Mesendoderm (in vitro differentiated cells): ENCODE data around the gene APBA1.
A peak's percentile ranks its signal among the peaks of the same experiment; 100 is the strongest.

Source experiments
- DNase-seq: peaks from one replicate; pipeline ENCODE4 v3.0.0; 2013
- H2AK5ac ChIP-seq: 2 replicates; pipeline ENCODE4 v1.6.1; 2013; ENCODE audit warnings: low read length, inconsistent platforms
- H2BK120ac ChIP-seq: 2 replicates; pipeline ENCODE4 v1.6.1; 2013; ENCODE audit warnings: low read depth, mild to moderate bottlenecking, low read length, moderate library complexity, mixed read lengths
- H2BK15ac ChIP-seq: replicated peaks from 2 replicates; pipeline ENCODE4 v1.6.1; 2013; ENCODE audit warnings: low read depth, mild to moderate bottlenecking, moderate library complexity
- H2BK5ac ChIP-seq: 2 replicates; pipeline ENCODE4 v1.6.1; 2013; ENCODE audit warnings: low read length, inconsistent platforms
- H3K18ac ChIP-seq: 2 replicates; pipeline ENCODE4 v1.6.1; 2013; ENCODE audit warnings: mild to moderate bottlenecking, low read length, mixed read lengths
- H3K23ac ChIP-seq: one replicate; pipeline ENCODE4 v1.6.1; 2013; ENCODE audit warnings: low read length
- H3K27ac ChIP-seq: 2 replicates; pipeline ENCODE4 v1.5.1; 2013; ENCODE audit warnings: low read depth, mild to moderate bottlenecking, inconsistent platforms, low read length, moderate library complexity
- H3K27me3 ChIP-seq: 2 replicates; pipeline ENCODE4 v1.6.1; 2013; ENCODE audit warnings: low read length, control low read depth, mild to moderate bottlenecking, inconsistent platforms; ENCODE audit not compliant: insufficient read depth, poor library complexity
- H3K36me3 ChIP-seq: 2 replicates; pipeline ENCODE4 v1.6.1; 2013; ENCODE audit warnings: low read length, inconsistent platforms; ENCODE audit not compliant: control insufficient read depth, insufficient read depth
- H3K4ac ChIP-seq: one replicate; pipeline ENCODE4 v1.6.1; 2013; ENCODE audit warnings: low read depth, mild to moderate bottlenecking, low read length, moderate library complexity
- H3K4me1 ChIP-seq: 2 replicates; pipeline ENCODE4 v1.6.1; 2013; ENCODE audit warnings: low read depth, low read length, inconsistent platforms; ENCODE audit not compliant: control insufficient read depth
- H3K4me2 ChIP-seq: 2 replicates; pipeline ENCODE4 v1.6.1; 2013; ENCODE audit warnings: low read length
- H3K4me3 ChIP-seq: 2 replicates; pipeline ENCODE4 v1.5.1; 2013; ENCODE audit warnings: mild to moderate bottlenecking, low read length
- H3K56ac ChIP-seq: one replicate; pipeline ENCODE4 v1.6.1; 2013; ENCODE audit warnings: low read length
- H3K79me1 ChIP-seq: 2 replicates; pipeline ENCODE4 v1.6.1; 2013; ENCODE audit warnings: low read length, inconsistent platforms
- H3K79me2 ChIP-seq: 2 replicates; pipeline ENCODE4 v1.6.1; 2013; ENCODE audit warnings: mild to moderate bottlenecking, low read length; ENCODE audit not compliant: control insufficient read depth, insufficient read depth
- H3K9ac ChIP-seq: 2 replicates; pipeline ENCODE4 v1.6.1; 2013; ENCODE audit warnings: low read length, inconsistent platforms
- H4K5ac ChIP-seq: one replicate; pipeline ENCODE4 v1.6.1; 2013; ENCODE audit warnings: low read length
- H4K8ac ChIP-seq: one replicate; pipeline ENCODE4 v1.6.1; 2013; ENCODE audit warnings: low read depth, mild to moderate bottlenecking, control low read depth, low read length, moderate library complexity
- WGBS: extraction: QIAGEN DNeasy Blood & Tissue Kit; methylation state at CpG from one replicate; pipeline ENCODE4 v1.1.7; 2013; ENCODE audit warnings: low lambda C conversion rate, missing lambda C conversion rate; ENCODE audit not compliant: insufficient coverage; ENCODE audit errors: extremely low coverage; 5-methylcytosine and 5-hydroxymethylcytosine counted together

Gene APBA1

GRCh38 chr9:69671311-69671878 is 776 bp downstream of the APBA1 start:
- H3K27ac ChIP-seq, result no peak overlapping the region
- DNase-seq, result no peak

DNA sequence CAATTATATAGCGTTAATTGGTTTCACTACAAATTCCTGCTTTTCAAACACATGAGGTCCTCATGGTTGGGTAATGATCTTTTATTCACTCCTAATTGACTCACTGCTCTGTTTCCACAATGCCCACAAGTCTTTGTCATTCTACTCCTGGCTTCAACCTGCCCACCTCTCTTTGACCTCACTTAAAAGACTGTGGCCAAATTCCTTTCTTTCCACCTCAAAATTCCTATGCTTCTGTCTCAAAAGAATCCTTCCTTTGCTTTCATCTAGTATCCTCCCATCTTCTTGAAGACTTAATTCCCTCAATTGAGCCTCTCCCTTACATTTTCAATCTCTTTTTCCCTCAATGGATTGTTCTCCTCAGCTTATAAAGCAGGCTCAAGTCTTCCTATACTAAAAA is 4.9 kb downstream of the APBA1 start:
- no peaks in the 10 kb centered on the region for H3K79me2 ChIP-seq
- H2BK5ac ChIP-seq, result no peak overlapping the region
- H3K4me3 ChIP-seq, result no peak overlapping the region
- no peaks in the 10 kb centered on the region for H3K27me3 ChIP-seq
- H3K79me1 ChIP-seq, result no peaks in the 10 kb centered on the region
- H3K9ac ChIP-seq, result no peak overlapping the region
- H3K23ac ChIP-seq, result no peak overlapping the region
- peak; percentile 23 for DNase-seq
- no peaks in the 10 kb centered on the region for H3K4me1 ChIP-seq
- H3K4ac ChIP-seq, result no peak overlapping the region
- H3K4me2 ChIP-seq, result no peak overlapping the region
- no peak overlapping the region for H2BK15ac ChIP-seq
- H3K27ac ChIP-seq, result no peak overlapping the region
- no peak overlapping the region for H4K5ac ChIP-seq
- no peak overlapping the region for H3K18ac ChIP-seq
- WGBS, result no CpG with 5 or more reads among the region's 1 CpG
- no peak overlapping the region for H3K56ac ChIP-seq
- no peak overlapping the region for H2BK120ac ChIP-seq
- H2AK5ac ChIP-seq, result no peak overlapping the region
- H4K8ac ChIP-seq, result no peak overlapping the region
- no peaks in the 10 kb centered on the region for H3K36me3 ChIP-seq

More at GRCh38 chr9:69671311-69671878, 776 bp downstream of the APBA1 start:
- Histone ChIP-seq H4K8ac (no peak overlapping the region), H3K79me2 (no peaks in the 10 kb centered on the region), H3K18ac (no peak overlapping the region), H3K4ac (no peak overlapping the region), H3K9ac (no peak overlapping the region), H3K56ac (peak overlapping the region; percentile 15), H2BK15ac (no peak overlapping the region), H4K5ac (no peak overlapping the region), H3K4me2 (peak overlapping the region; percentile 83), H3K23ac (peak overlapping the region; percentile 15), H3K79me1 (no peaks in the 10 kb centered on the region), H2AK5ac (no peak overlapping the region), H3K36me3 (no peaks in the 10 kb centered on the region), H3K27me3 (no peaks in the 10 kb centered on the region), H3K4me1 (no peaks in the 10 kb centered on the region), H2BK120ac (no peak overlapping the region), H2BK5ac (no peak overlapping the region), H3K4me3 (no peak overlapping the region)
- WGBS, result no CpG with 5 or more reads among the region's 15 CpGs

DNA sequence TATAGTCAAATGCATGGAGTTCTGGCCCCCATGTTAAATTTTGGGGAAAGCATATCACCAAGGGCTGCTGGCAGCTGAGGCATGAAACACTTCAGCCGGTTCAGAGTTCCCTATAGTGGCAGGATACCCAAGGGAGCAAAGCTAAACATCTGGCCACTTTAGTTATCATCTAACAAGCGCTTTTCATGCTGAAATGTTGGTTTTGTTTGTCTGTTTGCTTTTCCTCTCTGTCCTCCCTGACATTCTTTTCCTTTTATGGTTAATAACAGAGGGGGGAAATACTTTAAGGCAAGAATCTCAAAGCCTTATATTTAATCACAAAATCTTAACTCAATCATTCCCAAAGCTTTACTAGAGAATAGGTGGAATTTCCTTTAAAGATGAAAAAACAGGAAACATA is 11.9 kb downstream of the APBA1 start:
- Histone ChIP-seq H3K9ac (no peak overlapping the region), H4K5ac (no peak overlapping the region), H3K4me3 (no peak overlapping the region), H4K8ac (no peak overlapping the region), H3K4me1 (peaks cover 4% of the 10 kb centered on the region), H3K23ac (no peak overlapping the region), H3K27me3 (no peaks in the 10 kb centered on the region), H2AK5ac (no peak overlapping the region), H3K79me2 (no peaks in the 10 kb centered on the region), H3K79me1 (no peaks in the 10 kb centered on the region), H3K4ac (no peak overlapping the region), H3K4me2 (no peak overlapping the region), H3K56ac (no peak overlapping the region), H3K27ac (no peak overlapping the region), H3K36me3 (no peaks in the 10 kb centered on the region), H2BK15ac (no peak overlapping the region), H2BK120ac (no peak overlapping the region), H2BK5ac (no peak overlapping the region), H3K18ac (no peak overlapping the region)
- no peak for DNase-seq
- no CpG with 5 or more reads among the region's 2 CpGs for WGBS

DNA sequence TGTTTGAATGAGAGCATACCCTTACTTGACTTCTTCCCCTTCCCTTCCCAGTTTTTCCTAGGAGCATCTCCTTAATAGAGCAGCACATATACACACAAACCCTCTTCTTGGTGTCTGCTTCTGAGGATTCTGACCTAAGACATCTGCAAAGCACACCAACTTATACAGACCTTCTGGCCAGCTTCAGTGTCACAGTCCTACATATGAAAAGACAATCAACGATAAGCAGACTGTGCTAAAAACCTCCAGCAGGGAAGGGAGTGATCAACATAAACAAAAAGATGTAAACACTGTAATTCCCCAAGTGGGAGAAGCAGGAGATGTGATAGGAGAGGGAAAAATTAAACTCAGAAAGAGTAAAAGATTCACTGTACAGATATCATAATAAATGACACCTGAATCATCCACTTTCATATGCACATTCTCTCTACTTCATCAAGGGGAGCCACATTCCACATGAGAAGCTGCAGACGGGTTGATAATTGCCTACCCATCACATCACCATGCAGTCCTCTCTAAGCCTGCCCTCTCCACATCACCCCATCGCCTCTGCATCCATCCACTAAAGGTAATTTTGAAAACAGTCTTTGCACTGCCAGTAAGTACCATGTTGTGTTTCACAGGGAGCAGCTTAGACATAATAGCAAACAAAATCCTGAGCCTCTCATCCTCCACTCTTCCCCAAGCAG is 13.0 kb downstream of the APBA1 start:
- H2BK5ac ChIP-seq, result no peak overlapping the region
- no peaks in the 10 kb centered on the region for H3K27me3 ChIP-seq
- no peak overlapping the region for H3K27ac ChIP-seq
- no peak overlapping the region for H3K23ac ChIP-seq
- no peak overlapping the region for H3K4me2 ChIP-seq
- no peak overlapping the region for H3K4me3 ChIP-seq
- H2BK120ac ChIP-seq, result no peak overlapping the region
- no peak overlapping the region for H2AK5ac ChIP-seq
- no peak overlapping the region for H4K8ac ChIP-seq
- no peak overlapping the region for H3K4ac ChIP-seq
- H3K4me1 ChIP-seq, result peaks cover 4% of the 10 kb centered on the region
- H3K56ac ChIP-seq, result no peak overlapping the region
- no peaks in the 10 kb centered on the region for H3K36me3 ChIP-seq
- H3K79me1 ChIP-seq, result no peaks in the 10 kb centered on the region
- no peaks in the 10 kb centered on the region for H3K79me2 ChIP-seq
- H3K9ac ChIP-seq, result no peak overlapping the region
- H2BK15ac ChIP-seq, result no peak overlapping the region
- H3K18ac ChIP-seq, result no peak overlapping the region
- DNase-seq, result no peak
- no peak overlapping the region for H4K5ac ChIP-seq
- WGBS, result no CpG with 5 or more reads among the region's 3 CpGs

GRCh38 chr9:69657269-69657668 is 14.9 kb downstream of the APBA1 start:
- Histone ChIP-seq H3K56ac (no peak overlapping the region), H2AK5ac (no peak overlapping the region), H3K4me2 (no peak overlapping the region), H3K23ac (no peak overlapping the region), H3K36me3 (no peaks in the 10 kb centered on the region), H4K8ac (no peak overlapping the region), H3K9ac (no peak overlapping the region), H3K79me2 (no peaks in the 10 kb centered on the region), H3K4me1 (peaks cover 4% of the 10 kb centered on the region), H4K5ac (no peak overlapping the region), H3K4ac (no peak overlapping the region), H3K27me3 (no peaks in the 10 kb centered on the region), H3K18ac (no peak overlapping the region), H3K27ac (no peak overlapping the region), H2BK120ac (no peak overlapping the region), H2BK15ac (no peak overlapping the region), H3K4me3 (no peak overlapping the region), H3K79me1 (no peaks in the 10 kb centered on the region), H2BK5ac (no peak overlapping the region)
- no peak for DNase-seq

DNA sequence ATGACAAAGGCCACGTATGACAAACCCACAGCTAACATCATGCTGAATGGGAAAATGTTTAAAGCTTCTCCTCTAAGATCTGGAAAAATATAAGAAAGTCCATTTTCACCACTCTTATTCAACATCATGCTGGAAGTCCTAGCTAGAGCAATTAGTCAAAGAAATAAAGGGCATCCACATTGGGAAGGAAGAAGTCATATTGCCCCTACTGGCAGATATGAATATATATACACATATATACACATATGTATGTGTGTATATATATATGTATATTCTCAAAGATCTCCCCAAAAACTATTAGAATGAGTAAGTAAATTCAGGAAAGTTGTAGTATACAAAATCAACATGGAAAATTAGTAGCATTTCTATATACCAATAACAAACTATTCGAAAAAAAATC is 17.1 kb downstream of the APBA1 start:
- Histone ChIP-seq H3K27ac (no peak overlapping the region), H2AK5ac (no peak overlapping the region), H3K4me1 (peaks cover 4% of the 10 kb centered on the region), H3K4me2 (no peak overlapping the region), H3K18ac (no peak overlapping the region), H3K27me3 (no peaks in the 10 kb centered on the region), H2BK5ac (no peak overlapping the region), H4K8ac (no peak overlapping the region), H3K36me3 (no peaks in the 10 kb centered on the region), H3K23ac (no peak overlapping the region), H3K56ac (no peak overlapping the region), H3K4ac (no peak overlapping the region), H4K5ac (no peak overlapping the region), H2BK120ac (no peak overlapping the region), H3K9ac (no peak overlapping the region), H3K4me3 (no peak overlapping the region), H2BK15ac (no peak overlapping the region), H3K79me1 (no peaks in the 10 kb centered on the region), H3K79me2 (no peaks in the 10 kb centered on the region)
- no peak for DNase-seq
- no CpG with 5 or more reads among the region's 2 CpGs for WGBS
